HG02870 (cell line): ENCODE measurements around the gene ADAMTS4.

Experiments
- ATAC-seq: cut with Tn5 transposase; IDR thresholded peaks from one replicate; pipeline ENCODE4 v1.9.1; 2021; ENCODE audit warnings: mild to moderate bottlenecking, moderate library complexity; ENCODE audit not compliant: unreplicated experiment

The ADAMTS4 gene

DNA sequence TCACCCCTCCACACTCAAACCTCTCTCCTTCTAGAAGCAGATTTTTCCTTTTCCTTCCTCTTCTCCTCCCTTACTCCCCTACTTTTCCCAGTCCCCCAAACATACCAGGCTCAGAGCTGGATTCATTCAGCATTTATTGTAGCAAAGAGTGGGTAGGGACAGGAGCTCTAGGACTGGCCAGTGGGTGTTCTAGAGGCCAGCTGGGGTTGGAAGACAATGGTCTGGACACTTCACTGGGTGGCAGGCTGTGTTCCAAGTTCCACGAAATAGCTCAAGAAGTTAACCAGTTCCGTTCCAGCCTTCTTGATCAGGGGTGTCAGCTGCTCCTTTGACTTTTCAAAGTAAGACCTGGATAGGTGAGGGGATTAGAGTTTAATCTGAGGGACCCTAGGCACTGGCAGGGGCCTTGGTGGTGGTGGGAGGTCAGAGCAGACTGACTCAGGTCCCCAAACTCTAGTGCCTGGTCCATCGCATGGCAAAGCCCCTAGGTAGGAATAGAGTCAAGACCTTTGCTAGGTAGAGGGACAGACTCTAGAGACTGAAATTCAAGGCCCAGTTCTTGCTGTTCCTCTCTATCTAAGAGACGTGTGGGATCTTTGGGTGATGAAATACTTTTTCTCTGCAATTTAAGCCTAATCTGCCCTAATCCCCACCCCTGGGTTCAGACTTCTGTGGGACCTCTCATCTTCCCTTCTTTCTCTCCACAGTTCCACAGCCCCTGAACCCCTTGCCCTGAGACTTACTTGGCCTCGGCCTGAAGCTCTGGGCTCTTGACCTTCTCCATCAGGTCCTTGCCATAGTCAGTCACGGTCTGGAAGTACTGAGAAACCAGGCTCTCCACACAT lies 23.5 kb upstream of the ADAMTS4 start:
- no peak for ATAC-seq

GRCh38 chr1:161220002-161220401 lies 21.1 kb upstream of the ADAMTS4 start:
- ATAC-seq, result no peak

DNA sequence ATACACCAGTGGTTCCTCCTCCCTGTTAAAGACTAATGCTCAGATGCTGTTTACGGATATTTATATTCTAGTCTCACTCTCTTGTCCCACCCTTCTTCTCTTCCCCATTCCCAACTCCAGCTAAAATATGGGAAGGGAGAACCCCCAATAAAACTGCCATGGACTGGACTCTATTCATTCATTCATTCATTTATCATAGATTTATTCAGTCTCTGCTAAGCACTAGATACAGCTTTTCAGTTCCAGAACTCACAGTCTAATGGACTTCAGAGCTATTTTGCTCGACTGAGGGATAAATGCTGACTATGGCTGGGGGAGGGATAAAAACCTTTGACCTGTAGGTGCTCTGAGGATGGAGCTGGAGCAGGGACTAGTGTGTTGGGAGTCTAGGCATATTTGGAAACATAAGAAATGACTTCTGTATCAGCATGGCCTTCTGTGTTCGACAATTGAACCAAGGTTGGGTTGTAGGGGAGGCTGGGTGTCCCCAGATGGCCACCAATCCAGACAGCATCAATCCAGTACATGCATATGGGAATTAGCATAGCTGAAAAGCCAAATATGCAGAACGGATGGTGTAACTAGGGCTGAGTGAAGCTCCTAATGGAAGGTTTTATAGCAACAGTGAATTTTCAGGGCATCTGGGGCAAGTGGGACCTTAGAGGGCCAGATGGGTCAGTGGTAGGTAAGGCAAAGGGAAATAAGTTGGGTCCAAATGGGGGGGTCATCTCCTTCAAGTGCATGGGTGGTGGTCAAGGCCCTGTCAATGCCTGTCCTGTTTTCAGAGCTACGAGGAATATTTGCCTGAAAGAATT lies 20.4 kb upstream of the ADAMTS4 start:
- ATAC-seq, result no peak

- ATAC-seq, result no peak
Observed at GRCh38 chr1:161218301-161219077, 19.6 kb upstream of the ADAMTS4 start.

- ATAC-seq, result no peak
Observed at GRCh38 chr1:161217831-161218230, 19.0 kb upstream of the ADAMTS4 start.

DNA sequence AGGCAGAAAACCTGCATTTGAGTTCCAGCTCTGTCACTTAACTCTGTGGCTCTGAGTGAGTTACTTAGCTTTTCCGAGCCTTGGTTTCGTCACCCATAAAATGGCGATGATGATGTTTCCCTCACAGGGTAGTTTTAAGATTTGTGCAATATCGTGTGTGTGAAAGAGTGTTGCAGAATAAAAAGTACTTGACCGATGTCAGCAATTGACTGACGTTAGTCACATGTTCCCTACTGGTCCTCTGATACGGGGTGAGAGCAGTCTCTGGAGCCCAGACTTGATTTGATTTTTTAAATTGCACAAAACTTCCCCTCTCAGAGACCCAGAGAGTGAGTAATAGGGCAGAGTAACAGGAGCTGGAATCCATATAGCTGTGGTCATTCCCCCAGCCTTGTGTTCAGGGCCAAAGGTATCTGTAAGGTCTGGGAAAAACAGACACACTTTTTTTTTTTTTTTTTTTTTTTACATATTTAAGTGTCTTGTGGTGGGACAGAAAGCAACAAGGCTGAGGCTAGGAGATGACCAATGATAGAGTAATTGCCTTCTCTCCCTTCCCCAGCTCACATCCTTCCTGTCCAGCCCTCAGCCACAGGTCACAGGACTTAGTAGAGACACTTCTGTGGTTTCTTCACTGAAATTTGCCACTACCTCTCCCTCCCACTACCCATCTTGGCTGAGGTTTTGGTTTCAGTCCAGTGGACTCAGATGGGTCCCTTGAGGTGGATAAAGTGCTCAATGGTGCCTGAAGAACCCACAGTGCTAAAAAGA lies 18.3 kb upstream of the ADAMTS4 start:
- peak; percentile 80 for ATAC-seq

- ATAC-seq, result no peak
Observed at GRCh38 chr1:161215076-161215475, 16.2 kb upstream of the ADAMTS4 start, which contains the start of gene FCER1G. TSS of gene FCER1G (plus strand) at chr1:161215295. CDS start at chr1:161215322, 27 bp downstream.

GRCh38 chr1:161214369-161214768 lies 15.5 kb upstream of the ADAMTS4 start:
- ATAC-seq, result no peak

DNA sequence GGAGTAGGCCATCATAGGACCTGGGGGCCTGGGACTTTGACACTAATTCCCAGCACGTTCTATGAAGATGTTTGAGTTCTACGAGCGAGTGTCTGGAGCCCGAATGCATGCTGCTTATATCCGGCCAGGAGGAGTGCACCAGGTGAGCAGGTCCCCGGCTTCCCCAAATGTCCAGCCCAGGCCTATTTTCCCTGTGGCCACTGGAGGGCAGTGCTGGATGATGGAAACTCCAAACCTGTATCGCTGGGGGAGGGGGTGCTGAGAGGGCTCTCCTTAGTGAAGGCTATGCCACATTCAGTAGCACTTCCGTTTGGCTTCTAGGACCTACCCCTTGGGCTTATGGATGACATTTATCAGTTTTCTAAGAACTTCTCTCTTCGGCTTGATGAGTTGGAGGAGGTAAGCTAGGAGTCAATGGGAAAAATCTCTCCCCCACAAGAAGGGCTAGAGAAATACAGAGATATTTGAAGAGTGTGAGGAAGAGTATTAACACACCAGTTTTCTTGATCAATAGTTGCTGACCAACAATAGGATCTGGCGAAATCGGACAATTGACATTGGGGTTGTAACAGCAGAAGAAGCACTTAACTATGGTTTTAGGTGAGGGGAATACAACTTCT lies 11.0 kb upstream of the ADAMTS4 start:
- ATAC-seq, result no peak

DNA sequence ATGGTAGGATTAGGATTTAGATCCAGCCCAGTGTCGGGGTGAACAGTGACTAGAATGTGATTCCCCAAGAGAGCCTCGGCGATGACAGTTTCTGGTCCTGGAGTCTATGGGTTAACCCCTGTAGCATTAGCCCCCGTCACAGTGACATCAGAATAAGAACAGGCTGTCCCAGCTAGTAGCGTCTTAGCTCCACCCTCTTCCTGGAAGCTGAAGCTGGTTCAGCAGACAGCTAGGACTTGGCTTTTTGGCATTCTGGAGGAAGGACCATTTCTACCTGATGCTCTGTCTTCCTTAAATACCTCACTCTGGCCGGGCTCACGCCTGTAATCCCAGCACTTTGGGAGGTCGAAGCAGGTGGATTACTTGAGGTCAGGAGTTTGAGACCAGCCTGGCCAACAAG lies 8.3 kb upstream of the ADAMTS4 start:
- no peak for ATAC-seq

- ATAC-seq, result no peak
Observed at GRCh38 chr1:161206411-161207140, 7.7 kb upstream of the ADAMTS4 start.

DNA sequence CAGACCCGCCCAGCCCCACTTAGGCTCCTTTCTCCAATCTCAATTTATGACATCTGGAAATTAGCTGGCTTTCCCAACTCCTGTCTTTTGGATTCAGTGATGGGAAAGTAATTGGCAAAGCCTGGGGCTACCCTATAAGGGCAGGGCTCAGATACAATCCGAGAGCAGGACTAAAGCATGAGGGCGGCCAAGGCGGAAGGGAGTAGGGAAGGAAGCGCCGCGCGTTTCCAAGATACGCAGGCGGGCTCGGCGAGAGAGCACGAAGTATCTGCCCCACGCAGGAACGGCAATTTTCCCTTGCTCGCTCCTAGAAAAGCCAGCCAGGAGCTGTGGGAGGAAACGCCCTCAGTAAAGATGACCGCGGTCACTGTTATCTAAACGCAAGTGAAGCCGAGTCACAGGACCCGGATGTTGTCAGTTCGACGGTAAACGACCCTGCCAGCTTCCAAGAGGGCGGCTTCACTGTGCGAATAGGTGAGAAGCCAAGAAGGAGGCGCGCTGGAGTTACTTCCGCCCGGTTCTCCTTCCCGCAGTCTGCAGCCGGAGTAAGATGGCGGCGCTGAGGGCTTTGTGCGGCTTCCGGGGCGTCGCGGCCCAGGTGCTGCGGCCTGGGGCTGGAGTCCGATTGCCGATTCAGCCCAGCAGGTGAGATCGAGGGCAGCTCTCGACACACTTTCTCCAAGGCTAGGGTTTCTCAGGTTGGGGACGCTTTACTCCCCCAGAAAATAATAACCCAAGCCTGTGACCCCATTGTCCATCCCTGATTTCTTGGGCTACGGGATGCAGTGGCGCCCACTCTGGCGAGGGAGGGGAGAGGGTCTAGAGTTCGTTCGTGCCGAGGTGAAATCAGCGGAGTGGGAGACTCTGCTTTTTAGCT lies 3.2 kb upstream of the ADAMTS4 start, which contains the start of gene NDUFS2:
Gene NDUFS2, plus strand, starts transcription at position 532 of the 877 bp plus-strand sequence. Its CDS starts 19 bp downstream, at position 551.
- peak; percentile 96 for ATAC-seq

- ATAC-seq, result no peak
Observed at GRCh38 chr1:161200992-161201835, 2.4 kb upstream of the ADAMTS4 start.

DNA sequence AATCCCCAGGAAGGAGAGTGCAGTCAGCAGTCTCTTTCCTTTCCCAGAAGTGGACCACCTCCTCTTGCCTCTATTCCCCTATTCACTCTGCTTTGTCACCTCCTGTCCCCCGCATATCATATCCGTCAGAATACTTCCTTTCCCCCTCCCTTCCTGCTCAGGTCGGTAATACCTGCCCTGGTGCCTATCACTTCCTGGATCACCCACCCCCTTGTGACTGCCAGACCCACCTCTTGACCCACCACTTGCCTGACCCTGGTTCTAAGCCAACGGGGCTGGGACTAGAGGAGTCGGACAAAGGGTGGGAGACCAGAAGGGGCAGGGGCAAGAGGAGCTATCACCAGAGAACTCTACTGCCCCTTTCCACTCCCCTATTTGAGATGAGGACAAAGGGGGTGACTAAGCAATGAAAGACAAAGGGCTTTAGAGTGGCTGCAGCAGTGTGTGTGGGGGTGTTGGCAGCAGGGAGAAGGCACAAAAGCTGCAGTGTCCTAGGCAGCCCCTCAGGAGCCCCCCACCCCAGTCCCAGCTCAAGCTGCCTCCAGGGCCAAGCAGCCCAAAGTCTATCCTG lies 1.7 kb upstream of the ADAMTS4 start:
- no peak for ATAC-seq

- no peak for ATAC-seq
Observed at GRCh38 chr1:161199506-161200139, 769 bp upstream of the ADAMTS4 start.

GRCh38 chr1:161198194-161198896 lies 509 bp downstream of the ADAMTS4 start:
- no peak for ATAC-seq
